ENCODE results near the gene HLA-B.

GRCh38 chr6:31368461-31368860 is 11.5 kb upstream of the HLA-B start:
- TF ChIP-seq POLR2A (IDR thresholded peaks at IDR 0.05), result no peak
- no peak for TF ChIP-seq EP300 (IDR thresholded peaks at IDR 0.05)
- no peak for TF ChIP-seq CTCF (IDR thresholded peaks at IDR 0.05)

All from stomach (tissue), 4 donors.